NOMO-1 (cell line): Measurements from ENCODE around the gene SAMD4A.

Experiments used
- DNase-seq, 2 experiments: peaks; one replicate each; lab custom pipeline; 2025; ENCODE audit not compliant: unreplicated experiment in 2 of 2; lab: John Stamatoyannopoulos, UW

SAMD4A gene

GRCh38 chr14:54754116-54754622, 187.2 kb downstream of the SAMD4A start:
- DNase-seq: no peak

GRCh38 chr14:54754623-54755386, 187.9 kb downstream of the SAMD4A start:
- DNase-seq: no peak

- no peak for DNase-seq
These were observed 189.9 kb downstream of the SAMD4A start for GRCh38 chr14:54756656-54757392.

GRCh38 chr14:54758041-54758440, 191.1 kb downstream of the SAMD4A start:
- no peak for DNase-seq

- no peak for DNase-seq
These were observed 193.2 kb downstream of the SAMD4A start for GRCh38 chr14:54759982-54760585.

GRCh38 chr14:54760866-54761575, 194.1 kb downstream of the SAMD4A start:
- DNase-seq: no peak

GRCh38 chr14:54761835-54762234, 194.9 kb downstream of the SAMD4A start:
- DNase-seq: no peak

- no peak for DNase-seq
These were observed 195.4 kb downstream of the SAMD4A start for GRCh38 chr14:54762296-54762695.

GRCh38 chr14:54763761-54764160, 196.8 kb downstream of the SAMD4A start:
- no peak for DNase-seq

GRCh38 chr14:54766276-54767138, 199.6 kb downstream of the SAMD4A start:
- DNase-seq: no peak

GRCh38 chr14:54767139-54767431, 200.2 kb downstream of the SAMD4A start:
- no peak for DNase-seq

GRCh38 chr14:54767450-54767849, 200.5 kb downstream of the SAMD4A start:
- DNase-seq: no peak

- no peak for DNase-seq
These were observed 201.7 kb downstream of the SAMD4A start for GRCh38 chr14:54768501-54769129.

GRCh38 chr14:54769951-54770863, 203.3 kb downstream of the SAMD4A start:
- DNase-seq: no peak

GRCh38 chr14:54771411-54772027, 204.6 kb downstream of the SAMD4A start:
- DNase-seq: no peak

GRCh38 chr14:54772451-54772881, 205.5 kb downstream of the SAMD4A start:
- no peak for DNase-seq

GRCh38 chr14:54773171-54774006, 206.5 kb downstream of the SAMD4A start:
- DNase-seq: peak; percentile 10 to 64
